GM18519 (cell line): ENCODE data around the gene CYP46A1.

Experiments used
- ATAC-seq: cut with Tn5 transposase; IDR thresholded peaks from one replicate; pipeline ENCODE4 v1.9.1; 2021; ENCODE audit warnings: mild to moderate bottlenecking, moderate library complexity; ENCODE audit not compliant: unreplicated experiment, low FRiP score

CYP46A1 gene

GRCh38 chr14:99706107-99706900, 22.2 kb downstream of the CYP46A1 start:
- no peak for ATAC-seq

GRCh38 chr14:99707420-99707819, 23.3 kb downstream of the CYP46A1 start:
- ATAC-seq = no peak

GRCh38 chr14:99707921-99708320, 23.8 kb downstream of the CYP46A1 start:
- ATAC-seq = no peak

- no peak for ATAC-seq
These were observed 24.4 kb downstream of the CYP46A1 start for GRCh38 chr14:99708449-99708848.

DNA sequence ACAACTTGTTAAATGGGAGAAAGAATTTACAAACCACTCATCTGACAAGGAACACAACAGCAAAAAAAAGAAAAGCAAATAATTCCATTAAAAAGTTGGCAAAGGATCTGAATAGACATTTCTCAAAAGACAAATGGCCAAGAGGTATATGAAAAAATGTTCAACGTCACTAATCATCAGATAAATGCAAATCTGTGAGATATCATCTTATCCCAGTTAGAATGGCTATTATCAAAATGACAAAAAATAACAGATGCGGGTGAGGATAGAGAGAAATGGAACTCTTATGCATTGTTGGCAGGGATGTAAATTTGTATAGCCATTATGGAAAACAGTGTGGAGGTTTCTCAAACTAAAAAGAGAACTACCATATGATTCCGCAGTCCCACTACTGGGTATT, 29.9 kb downstream of the CYP46A1 start:
- no peak for ATAC-seq

DNA sequence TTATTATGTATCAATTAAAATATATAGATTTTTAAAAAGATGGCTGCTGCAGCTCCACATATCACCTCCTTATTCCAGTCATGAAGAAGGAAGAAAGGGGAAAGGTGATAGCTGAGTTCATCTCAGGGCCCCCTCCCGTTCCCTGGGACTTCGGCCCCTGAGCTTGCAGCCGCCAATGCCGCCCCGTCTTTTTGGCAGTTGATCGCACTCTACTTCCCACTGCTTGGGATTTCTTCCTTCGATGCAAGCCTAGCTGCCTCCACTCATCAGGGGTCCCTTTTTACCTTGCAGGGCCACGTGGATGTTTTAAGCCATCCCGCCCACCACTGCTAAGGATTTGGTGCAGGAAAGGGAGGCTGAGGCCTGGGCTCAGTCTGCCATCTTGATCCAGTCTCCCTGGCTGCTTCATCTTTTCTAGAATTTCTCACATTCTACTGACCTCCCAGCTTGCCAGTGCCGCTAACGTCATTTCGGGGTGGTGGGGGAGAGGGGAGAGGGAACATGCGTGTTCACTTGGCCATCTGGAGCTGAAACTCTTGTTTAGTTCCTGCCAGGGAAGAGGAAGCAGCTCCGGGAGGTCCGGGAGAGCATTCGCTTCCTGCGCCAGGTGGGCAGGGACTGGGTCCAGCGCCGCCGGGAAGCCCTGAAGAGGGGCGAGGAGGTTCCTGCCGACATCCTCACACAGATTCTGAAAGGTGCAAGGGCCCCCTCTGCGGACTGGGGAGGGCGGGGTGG, 31.3 kb downstream of the CYP46A1 start:
- no peak for ATAC-seq

DNA sequence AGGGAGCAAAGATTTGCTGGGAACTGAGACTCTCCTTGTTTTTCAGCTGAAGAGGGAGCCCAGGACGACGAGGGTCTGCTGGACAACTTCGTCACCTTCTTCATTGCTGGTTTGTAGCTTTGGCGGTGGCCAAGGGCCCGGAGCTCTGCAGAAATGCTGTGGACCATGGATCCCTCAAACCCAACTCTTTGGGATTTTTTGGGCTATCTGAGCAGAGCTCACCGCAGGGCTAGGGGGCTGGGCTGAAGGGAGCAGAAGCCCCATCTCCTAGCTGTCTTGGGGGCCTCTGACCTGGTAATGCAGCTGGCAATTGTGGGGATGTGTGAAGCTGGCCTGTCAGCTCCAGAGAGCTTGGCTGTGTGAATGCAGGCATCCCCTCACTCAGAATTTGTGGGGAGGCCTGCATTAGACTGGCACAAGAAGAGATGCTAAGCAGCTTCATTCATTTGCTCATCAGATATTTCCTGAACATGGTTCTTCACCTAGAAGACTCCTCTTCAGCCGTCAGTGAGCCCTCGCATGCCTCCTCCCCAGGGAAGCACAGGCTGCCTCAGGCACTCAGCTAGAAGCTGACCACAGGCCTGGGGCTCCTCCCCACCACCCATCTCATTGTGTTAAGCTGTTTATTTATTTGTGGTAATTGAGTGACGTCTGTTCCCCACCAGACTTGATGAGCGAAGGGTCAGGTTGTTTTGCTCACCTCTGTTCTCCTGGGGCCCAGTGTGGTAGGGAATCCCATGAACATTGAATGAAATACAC, 32.2 kb downstream of the CYP46A1 start:
- no peak for ATAC-seq

GRCh38 chr14:99716850-99717681, 33.0 kb downstream of the CYP46A1 start:
- no peak for ATAC-seq

GRCh38 chr14:99717682-99718013, 33.5 kb downstream of the CYP46A1 start:
- ATAC-seq = no peak

GRCh38 chr14:99718031-99718810, 34.1 kb downstream of the CYP46A1 start:
- ATAC-seq = peak; percentile 58

- ATAC-seq = peak; percentile 51
These were observed 34.7 kb downstream of the CYP46A1 start for GRCh38 chr14:99718811-99719192.

- no peak for ATAC-seq
These were observed 37.1 kb downstream of the CYP46A1 start for GRCh38 chr14:99720941-99721791.

DNA sequence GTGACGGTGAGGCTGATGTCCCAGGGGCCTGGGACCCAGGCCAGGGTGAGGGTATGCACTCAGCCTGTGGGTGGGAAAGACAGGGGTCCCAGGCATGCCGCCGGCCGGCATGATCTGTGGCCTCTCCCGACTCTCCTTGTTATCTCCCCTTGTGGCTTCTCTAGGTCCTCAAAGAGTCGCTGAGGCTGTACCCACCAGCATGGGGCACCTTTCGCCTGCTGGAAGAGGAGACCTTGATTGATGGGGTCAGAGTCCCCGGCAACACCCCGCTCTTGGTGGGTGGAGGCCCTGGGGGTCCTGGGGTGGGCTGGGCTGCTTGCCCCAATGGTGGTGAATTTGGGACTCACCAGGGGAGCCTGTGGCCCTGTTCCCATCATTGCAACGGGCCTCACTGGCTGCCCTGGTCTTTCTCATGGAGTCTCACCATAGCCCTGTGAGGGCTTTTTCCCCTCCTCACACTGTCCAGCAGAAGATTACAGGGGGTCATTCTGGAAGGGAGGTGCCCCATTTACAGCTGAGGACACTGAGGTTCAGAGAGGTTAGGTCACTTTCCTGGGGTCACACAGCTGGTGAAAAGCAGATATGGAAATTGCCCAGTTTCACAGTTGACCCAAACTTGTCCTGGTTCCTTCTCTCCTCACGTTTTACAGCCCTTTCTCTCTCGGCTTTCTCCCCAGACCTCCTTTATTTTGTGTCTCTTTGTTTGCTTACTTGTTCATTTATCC, 37.9 kb downstream of the CYP46A1 start:
- no peak for ATAC-seq

- ATAC-seq = no peak
These were observed 38.6 kb downstream of the CYP46A1 start for GRCh38 chr14:99722741-99723140.

- no peak for ATAC-seq
These were observed 40.2 kb downstream of the CYP46A1 start for GRCh38 chr14:99724196-99724891.

- no peak for ATAC-seq
These were observed 41.1 kb downstream of the CYP46A1 start for GRCh38 chr14:99724939-99725773.
